HG02885 (cell line): ENCODE measurements around the gene TMEM198.

Source experiments
- ATAC-seq: cut with Tn5 transposase; IDR thresholded peaks from one replicate; pipeline ENCODE4 v1.9.1; 2021; ENCODE audit warnings: mild to moderate bottlenecking; ENCODE audit not compliant: unreplicated experiment, poor library complexity

Gene TMEM198

DNA sequence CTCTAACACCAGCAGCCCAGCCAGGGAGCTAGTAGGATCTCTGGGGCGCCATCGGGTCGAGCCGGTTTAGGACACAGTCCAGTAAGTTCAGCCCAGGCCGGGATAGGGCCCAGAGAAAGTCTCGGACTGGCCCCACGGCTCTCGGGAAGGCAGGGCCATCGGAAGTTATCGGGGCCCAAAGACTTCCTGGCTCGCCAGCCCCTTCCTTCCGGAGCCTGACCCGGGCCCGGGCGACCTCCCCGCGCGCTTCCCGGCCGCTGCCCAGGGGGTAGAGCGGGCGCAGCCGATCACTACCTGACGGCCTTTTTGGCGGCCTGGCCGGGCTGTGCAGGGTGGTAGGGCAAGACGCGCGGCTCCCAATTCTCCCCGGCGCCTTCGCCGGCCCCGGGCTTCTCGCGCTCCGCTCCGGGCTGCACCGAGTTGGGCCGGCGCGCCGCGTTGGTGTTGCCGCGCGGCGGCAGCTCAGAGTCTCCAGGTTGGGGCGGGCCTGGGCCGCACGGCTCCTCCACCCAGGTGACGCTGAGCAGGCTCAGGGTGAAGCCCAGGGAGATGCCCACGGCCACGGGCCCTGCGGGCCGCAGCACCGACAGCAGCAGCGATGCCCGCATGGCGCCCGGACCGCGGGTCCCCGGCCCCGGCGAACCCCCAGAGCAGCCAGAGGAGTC is 765 bp upstream of the TMEM198 start:
- peak; percentile 29 for ATAC-seq

DNA sequence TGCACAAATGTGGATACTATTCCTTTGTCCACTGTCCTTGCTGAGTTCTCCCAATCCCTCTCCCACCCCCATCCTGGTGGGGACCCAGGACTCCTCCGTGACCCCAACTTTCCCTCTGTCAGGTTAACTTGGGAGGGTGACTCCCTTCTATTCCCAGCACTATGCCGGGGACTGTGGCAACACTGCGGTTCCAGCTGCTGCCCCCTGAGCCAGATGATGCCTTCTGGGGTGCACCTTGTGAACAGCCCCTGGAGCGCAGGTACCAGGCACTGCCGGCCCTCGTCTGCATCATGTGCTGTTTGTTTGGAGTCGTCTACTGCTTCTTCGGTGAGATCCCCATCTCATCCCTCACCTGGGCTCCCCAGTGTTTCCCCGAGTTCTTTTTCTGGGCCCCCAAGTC is 739 bp downstream of the TMEM198 start:
- ATAC-seq = no peak

DNA sequence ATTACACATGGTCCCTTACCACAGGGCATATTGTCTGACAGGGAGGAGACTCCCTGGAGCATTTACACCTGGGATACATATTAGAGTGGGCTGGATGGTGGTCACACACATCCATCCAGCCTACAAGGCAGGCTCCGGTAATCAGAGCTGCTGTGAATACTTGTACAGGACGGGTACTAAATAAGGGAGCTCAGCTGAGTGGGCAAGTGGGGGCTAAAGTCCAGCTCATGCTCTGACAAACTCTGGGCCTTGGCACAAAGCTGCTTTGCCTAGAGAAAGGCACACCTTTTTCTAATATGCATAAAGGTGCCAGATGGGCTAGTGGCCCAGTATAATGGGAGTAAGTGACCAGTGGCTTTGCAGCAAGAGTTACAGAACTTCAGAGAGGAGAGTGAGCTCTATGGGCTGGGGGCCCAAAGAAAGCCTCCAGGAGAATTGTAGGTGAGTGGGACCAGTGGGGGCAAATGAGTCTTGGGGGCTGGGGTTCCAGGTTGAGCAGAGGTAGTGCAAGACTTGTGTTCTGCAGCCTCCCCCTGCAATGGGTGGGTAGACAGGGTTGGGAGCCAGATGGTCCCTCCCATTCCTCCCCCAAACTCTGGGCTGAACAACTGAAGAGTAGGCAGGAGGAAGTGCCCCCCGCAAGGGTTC is 1.6 kb downstream of the TMEM198 start:
- ATAC-seq = no peak

DNA sequence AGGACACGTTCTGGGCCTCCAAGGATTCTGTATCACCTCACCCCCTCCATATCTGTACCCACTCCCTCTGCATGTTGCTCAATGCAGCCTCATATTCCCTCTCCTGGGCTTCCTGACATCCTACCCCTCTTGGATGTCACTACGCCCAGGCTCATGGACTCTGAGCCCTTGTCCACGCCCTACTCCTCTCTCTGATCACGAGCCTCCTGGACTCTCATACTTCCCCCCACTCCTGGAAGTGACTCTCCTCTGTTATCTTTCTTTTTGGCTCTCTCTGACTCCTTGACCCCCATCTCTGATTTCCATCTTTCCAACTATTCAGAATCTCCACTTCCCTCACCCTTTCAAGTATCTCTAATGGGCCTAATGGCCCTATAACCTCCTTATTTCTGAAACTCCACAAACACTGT is 2.1 kb downstream of the TMEM198 start:
- no peak for ATAC-seq

DNA sequence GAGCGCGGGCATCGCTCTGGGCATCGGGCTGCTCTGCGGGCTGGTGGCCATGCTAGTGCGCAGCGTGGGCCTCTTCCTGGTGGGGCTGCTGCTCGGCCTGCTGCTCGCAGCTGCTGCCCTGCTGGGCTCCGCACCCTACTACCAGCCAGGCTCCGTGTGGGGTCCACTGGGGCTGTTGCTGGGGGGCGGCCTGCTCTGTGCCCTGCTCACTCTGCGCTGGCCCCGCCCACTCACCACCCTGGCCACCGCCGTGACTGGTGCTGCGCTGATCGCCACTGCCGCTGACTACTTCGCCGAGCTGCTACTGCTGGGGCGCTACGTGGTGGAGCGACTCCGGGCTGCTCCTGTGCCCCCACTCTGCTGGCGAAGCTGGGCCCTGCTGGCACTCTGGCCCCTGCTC is 3.8 kb downstream of the TMEM198 start:
- no peak for ATAC-seq

DNA sequence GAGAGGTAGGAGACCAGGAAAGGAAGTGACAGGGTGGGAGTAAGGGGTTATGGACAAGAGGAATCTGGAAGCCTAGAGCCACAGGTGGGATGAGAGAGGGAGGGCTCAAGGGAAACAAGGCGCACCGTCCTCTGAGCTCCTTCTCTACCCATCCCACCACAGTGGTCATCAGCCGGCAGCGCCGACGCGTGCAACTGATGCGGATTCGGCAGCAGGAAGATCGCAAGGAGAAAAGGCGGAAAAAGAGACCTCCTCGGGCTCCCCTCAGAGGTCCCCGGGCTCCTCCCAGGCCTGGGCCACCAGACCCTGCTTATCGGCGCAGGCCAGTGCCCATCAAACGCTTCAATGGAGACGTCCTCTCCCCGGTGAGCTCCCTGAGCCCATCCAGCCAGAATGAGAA is 5.2 kb downstream of the TMEM198 start:
- no peak for ATAC-seq

DNA sequence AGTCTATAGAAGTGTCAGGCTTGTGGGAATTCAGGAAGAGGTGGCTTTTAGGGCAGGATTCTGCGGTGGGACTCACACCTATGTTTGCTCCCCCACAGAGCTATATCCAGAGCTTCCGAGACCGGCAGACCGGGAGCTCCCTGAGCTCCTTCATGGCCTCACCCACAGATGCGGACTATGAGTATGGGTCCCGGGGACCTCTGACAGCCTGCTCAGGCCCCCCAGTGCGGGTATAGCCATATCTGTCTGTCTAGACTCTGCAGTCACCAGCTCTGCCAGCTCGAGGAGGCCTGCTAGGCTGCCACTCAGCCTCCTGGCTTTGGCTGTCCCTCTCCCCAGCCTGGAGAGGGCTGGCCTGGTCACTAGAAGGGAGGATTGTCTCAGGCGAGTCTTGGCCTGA is 5.8 kb downstream of the TMEM198 start:
- no peak for ATAC-seq

DNA sequence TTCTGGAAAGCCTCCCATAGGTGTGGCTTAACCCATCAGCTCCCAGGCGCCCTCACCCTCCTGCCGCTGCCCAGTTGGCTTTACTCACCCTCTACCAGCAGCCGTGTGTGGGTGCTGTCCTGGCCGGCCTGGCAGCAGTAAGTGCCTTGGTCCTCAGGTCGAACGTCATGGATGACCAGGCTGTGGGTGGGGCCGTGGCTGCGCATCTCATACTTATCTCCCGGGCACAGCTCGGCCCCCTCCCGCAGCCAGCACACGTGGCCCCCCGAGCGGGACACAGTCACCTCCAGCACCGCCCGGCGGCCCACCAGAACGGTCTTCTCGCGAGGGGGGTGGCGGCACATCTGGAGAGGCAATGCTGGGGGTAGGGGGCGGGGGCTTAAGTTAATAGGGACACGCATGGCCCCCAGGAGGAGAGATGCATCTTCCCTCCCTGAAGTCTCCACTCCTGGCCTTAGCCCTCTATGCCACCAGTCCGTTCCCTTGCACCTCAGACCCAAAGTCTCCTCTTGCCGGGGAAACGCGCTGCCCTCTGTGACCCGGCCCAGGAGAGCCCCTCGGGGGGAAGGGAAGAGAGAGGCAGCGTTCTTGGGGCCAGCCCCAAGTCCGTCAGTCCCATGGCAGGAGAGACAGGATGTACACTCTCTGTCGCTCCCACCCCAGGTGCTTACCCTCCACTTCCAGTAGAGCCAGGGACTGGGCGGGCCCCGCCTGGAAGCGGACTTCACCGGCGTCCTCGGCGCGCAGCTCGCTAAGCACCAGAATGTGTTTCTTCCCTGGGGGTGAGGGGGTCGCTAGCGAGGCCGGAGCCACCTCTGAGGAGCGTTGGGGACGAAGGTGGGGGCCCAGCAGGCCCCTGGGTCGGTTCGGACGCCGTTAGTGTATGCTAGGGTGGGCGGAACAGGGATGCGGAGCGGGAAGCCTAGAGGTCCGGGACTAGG is 7.9 kb downstream of the TMEM198 start:
- ATAC-seq = peak; percentile 4

DNA sequence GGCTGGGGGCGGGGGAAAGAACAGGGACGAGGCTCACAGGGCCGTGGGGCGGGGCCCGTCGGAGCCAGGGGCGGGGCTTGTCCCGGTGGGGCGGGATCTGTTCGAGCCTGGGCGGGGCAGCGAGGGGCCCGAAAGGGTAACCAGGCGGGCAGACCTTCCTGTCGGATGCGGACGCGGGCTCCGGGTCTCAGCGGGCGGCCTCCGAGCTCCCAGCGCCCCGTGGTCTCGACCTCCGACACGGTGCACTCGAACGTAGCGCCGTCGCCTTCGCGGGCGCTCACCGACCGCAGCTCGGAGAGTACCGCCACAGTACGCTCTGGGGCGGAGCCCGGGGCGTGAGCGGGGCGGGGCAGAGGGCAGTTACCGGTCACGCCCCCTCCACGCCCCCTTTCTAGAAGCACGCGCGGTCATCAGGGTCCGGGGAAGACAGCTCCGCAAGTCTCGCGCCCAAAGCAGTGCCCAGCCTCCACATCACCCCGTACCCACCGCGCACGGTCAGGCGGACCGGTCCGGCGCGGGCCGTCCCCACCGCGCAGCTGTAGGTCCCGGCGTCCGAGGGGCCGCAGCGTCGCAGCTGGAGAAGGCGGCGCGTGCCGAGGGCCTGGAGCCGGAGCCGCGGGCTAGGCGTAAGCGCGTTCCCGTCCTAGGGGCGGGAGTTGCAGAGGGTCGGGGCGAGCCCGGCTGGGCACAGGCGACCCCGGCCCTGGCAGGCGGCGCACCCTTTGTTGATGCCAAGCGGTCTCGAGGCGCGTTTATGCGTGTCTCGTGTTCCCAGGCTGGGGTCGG is 8.7 kb downstream of the TMEM198 start:
- peak; percentile 95 for ATAC-seq

DNA sequence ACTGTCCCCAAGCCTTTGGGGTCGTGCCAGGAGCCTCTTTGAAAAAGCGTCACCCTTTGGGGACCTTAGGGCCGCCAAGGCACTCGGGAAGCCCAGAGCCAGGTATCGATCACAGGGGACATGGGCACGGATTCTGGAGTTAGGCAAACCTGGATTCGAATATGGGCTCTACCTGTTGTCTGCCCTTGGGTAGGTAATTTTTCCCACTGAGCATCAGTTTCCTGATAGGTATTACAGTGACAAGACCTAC is 9.3 kb downstream of the TMEM198 start:
- ATAC-seq = no peak

DNA sequence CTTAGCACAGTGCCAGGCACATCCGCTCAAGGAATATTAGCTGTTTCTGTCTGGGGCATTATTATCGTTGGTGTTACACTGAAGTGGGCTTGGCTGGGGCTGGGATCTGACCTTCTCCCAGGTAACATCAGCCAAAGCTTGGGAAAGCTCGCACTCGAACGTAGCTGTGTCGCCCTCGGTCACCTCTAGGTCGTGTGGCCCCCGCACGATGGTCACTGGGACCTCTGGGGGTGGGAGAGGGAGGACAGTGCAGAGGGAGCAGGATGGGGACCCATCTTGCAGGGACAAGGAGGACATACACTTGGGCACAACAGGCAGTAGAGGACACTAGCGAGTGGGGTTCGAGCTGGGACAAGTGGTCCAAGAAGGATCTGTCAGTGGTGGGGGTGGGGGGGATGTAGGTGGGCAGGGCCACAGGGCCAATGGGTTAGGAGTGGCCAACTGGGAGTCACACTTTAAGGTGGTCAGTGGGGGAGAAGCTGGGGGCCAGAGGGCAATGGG is 9.7 kb downstream of the TMEM198 start:
- ATAC-seq = no peak

DNA sequence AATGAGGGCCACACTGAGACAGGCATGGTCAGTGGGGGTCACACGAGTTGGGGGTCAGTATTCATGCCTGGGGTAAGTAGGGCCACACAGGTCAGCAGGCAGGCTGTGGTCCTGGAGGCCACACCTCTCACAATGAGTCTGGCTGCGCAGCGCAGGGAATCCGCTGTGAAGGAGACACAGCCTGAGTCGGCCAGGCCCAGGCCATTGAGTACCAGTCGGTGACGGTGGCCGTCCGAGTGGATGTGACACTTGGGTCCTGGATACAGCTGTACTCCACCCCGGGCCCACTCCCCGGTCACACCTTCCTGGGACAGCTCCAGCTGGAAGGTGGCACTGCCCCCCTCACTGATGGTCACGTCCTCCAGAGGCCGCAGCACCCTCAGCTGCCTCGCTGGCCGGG is 10.5 kb downstream of the TMEM198 start:
- no peak for ATAC-seq

DNA sequence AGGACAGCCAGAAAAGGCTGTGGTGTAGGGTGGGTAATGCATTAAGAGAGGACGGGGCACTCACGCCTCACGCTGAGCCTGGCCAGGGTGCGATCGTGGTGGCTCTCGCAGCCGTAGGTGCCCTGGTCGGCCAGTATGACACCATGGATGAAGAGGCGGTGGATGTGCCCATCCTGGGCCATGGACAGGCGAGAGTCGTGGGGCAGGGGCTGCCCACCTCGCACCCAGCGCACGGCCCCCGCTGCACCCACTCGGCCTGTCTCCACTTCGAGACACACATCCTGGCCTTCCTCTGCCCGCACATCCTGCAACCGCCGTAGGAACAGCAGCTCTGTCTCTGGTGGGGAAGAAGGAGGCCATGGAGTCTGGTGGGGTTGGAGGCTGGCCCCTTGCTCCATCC is 12.1 kb downstream of the TMEM198 start:
- ATAC-seq = no peak

DNA sequence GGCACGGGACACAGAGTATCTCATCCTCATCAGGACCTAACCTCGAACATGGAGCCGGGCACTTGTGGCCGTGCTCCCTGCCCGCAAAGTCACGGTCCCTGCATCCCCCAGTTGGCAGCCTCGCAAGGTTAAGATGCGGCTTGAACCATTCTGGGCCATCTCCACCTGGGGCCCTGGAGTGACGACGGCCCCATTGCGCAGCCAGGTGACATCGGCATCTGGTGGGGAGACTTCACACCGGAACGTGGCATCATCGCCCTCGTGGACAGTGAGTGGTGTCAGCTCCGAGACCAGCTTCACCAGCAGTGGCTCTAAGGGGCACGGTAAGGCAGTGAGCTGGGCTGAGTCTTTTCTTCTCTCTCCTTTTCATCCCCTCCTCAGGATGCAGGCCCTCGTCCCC is 12.6 kb downstream of the TMEM198 start:
- no peak for ATAC-seq

DNA sequence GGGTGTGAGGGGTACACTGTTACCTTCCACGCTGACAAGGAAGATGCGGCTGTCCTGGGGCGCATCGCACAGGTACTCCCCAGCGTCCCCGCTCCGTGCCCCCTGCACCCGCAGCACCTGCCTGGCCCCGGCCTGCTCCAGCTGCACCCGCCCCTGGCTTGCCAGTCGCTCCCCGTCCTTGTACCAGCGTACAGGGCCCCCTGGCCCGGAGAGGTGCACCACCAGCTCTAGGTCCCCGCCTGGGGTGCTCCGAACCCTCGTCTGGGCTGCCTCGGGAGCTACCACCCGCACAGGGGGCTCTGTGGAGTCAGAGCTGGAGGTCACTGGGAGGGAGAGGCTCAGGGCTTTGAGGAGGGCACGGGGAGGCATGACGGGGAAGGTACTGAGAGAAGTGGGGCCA is 13.5 kb downstream of the TMEM198 start:
- no peak for ATAC-seq

DNA sequence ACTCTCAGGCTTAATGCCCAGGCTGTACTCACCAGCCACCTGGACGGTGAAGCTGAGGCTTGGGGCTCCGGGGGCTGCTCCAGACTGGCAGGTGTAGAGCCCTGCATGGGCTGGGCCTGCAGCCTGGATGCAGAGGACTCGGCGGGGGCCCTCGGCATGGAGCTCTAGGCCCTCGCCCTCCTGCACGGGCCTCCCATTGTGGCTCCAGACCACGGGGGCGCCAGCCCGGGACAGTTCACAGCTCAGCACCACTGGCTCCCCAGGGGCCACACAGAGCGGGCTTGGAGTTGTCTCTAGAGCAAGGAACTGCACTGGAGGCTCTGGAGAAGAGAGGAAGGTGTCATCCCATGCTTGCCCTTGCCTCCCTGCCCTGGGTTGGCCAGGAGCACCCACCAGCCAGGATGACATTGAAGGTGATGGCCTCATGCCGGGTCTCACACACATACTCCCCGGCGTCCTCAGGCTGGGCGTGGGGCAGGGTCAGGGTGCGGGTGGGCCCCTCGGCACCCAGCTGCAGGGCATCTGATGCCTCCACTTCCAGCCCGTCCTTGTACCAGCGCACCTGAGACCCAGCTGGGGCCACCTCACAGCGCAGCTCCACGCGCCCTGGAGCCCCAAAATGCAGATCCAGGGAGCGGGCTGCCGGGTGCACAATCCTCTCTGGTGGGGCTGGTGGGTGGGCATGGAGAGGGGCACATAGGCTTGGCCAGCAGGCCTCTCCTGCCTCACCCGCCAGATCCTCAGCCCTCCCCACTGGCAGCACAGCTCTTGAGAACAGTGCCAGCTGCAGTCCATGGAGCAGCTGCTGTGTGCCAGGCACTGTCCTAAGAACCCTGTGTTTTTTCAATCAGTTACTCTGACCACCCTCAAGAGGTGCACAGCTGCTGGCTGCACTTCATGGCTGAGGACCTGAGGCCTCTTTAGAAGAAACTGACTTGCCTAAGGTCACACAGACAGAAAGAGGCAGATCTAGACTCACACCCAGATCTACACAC is 14.3 kb downstream of the TMEM198 start:
- ATAC-seq = no peak

DNA sequence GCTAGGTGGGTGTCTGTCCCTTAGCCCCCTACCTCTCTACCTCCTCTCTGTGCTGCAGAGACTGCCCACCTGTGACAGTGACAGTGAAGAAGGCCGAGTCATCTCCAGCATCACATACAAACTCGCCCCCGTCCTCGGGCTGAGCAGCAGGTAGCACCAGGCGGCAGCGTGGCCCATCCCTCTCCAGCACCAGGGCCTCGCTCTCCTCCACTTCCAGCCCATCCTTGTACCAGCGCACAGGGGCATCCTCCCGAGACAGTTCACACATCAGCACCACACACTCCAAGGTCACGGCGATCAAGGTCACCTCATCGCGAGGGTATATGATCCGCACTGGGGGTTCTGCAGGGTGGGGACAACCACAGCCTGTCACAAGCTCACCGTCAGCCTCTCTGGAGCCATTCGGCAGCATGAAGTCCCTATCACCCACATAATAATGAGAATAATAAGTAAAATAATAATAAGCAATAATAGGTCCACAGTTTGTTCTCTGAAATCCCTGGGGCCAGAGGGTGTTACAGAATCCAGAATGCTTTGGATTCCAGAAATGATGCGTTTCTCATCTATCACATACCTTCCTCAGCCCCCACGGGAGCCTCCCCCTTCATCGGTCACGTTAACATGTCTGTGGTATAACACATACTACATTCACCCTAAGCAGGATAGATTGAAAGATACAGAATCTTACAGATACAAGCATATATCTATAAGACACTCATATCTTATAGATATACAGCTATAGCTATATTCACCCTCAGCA is 15.5 kb downstream of the TMEM198 start:
- no peak for ATAC-seq

DNA sequence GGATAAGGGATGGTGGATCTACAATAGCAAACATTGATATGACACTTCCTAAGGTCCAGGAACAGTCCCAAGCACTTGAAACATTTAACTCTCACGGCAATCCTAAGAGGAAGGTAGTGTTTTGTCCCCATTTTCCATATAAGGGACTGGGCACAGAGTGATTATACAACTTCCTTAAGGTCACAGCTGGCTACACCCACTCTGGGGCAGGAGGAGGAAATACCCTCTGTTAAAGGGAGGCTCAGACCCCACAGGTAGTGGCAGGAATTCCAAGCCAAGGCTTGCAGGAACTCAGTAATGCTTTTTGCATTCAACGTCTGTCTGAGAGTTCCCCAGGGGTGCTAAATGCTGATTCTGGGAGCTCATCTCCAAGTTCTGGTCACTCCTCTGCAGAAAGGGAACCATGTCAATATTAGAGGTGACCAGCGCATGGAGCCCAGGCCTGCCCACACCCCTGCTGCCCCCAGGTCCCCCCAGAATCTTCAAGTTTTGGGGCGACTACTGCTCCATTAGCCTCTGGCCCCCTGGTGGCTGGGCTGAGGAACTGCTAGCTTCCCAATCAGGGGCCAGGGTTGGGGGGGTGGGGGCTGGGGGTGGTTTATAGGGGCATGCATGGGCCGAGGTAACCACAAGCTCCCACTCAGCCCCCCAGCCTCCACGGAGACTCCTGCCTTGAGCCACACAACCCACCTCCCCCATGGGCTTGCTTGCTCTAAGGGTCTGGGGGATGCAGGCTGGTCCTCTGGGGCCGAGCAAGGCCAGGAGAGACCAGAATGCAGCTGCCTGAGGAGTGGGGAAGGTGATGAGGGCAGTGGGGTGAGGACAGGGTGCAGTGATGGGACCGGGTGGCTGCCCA is 16.4 kb downstream of the TMEM198 start:
- ATAC-seq = no peak
